Measurements from ENCODE around the gene OR2A7.
"Not testable (repeated sequence)": the region's sequence is repeated elsewhere in the genome, so short reads cannot be mapped to it uniquely, and the experiment has no call there.

OR2A7 gene

DNA sequence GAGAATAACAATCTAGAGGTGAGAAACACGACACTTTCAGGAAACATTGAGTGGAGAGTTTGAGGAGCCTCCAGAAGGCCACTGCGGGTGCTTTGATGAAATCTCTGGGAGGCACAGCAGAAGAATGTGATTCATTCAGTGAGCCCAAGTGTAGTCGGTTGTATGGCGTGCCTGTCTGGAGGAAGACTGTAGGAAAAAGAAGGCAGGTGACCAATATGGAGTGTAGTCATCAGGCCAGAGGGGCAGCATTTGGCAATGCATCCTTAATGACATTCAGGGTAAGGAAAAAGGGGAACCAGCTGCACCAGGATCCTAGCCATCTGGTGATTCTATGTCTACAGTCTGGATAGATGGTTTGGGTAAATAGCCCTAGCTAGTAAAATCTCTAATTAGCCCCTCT, 12.3 kb downstream of the OR2A7 start:
- not testable (repeated sequence) for DNase-seq

DNA sequence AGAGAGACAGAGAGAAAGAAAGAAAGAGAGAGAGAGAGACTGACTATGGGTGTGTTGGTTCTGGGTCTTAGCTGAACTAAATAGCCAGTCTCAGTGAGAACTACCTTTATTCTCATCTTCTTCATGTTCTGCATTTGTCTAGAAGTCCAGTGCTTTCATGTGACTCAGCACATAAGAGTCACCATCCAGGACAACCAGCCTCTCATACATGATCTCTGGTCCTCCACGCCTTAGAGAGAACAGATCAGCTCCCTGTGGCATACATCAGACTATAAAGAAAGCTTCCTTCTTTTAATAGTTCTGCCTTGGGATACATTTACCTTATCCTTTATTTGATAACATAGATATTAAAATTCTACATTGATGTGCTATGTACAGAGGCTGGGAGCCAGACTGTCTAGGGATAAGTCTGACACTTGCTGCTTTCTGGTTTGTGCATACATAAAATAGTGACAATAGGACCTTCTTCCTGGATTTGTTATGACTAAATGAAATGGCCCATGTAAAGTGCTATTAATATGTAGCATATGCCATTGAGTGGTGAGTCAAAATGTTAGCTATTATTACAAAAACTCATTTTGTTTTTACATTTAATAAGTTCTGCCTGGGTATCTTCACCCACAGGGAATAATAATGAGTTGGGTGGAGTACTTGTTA, 16.8 kb downstream of the OR2A7 start:
- not testable (repeated sequence) for DNase-seq

DNA sequence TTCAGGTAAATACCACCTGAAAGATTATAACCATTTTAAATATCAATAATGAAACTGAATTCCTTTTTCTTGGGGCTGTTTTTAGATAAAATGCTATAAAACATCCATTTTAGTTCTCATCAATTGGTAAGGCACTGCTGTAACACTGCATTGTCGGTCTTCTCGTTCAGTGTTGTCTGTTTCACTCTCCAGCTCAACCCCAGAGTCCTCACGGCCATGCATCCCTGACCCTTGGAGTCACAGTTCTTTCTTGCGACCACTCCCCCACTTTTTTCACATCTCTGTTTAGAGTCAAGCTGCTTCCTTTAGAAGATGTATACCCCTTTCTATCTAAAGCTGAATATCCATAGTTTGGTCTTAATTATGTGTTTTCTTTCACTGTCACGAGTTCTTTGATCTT, 17.6 kb downstream of the OR2A7 start:
- not testable (repeated sequence) for DNase-seq

DNA sequence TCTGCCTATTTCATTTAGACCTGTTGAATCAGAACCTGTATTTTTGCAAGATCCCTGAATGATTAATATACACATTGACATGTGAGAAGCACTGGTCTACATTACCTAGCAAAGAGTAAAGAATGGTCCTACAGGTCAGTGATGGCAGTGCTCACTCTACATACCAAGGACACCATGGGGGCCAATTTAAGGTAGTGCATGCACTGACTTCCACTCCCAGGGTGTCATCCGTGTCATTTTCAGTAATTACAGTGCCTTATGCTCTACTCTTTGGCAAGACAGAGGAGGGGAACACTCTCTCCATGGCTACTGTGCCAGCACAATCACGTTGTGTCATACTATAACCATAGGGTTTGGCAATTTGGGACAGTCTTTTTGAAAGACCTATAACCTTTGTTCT, 19.2 kb downstream of the OR2A7 start:
- not testable (repeated sequence) for DNase-seq

DNA sequence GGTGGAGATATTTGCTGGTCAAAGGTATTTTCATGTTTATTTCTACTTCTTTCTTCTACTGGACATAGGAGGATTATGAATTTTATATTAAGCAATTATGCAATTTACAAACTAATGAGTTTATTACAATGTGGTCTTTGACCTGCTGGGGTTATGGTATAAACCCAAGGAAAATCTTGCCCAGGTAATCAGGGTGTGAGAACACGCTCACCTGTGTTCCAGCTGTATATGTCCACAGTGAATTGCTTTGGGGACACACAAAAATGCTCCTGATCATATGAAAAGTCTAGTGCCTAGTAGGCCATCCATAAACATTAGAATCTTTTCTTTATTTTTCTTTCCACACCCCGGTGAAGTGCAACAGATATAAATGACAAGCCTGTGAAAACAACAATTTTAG, 25.2 kb downstream of the OR2A7 start, which contains the start of gene OR2A42:
Gene OR2A42 (minus strand): TSS at position 241 of the 400 bp plus-strand sequence. CDS start 6,762 bp downstream, outside the sequence.
- DNase-seq = not testable (repeated sequence)

DNA sequence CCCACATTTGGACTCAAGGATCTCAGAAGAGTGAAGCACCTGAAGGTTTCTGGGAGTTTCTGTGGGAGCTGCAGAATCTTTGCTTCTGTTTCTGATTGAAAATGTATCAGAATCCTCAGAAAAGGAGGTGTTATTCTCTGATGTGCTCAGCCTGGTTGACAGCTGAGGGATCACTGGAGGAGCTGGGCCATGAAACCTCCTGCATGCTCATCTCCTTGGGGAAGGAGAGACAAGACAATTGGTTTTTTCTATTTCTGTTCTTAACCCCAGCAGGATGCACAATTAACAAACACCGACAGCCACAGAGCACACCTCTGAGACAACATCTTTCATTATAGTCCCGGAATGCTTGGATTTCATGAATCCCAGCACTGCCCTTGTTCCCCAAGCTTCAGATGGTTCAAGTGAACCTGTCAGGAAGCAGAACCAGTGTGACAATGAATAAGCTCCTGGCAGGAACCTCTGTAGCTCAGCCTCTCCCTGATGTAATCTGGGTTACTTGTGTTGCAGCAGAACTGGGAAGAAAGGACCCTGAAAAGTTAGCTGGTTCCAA, 26.0 kb downstream of the OR2A7 start:
- not testable (repeated sequence) for DNase-seq

DNA sequence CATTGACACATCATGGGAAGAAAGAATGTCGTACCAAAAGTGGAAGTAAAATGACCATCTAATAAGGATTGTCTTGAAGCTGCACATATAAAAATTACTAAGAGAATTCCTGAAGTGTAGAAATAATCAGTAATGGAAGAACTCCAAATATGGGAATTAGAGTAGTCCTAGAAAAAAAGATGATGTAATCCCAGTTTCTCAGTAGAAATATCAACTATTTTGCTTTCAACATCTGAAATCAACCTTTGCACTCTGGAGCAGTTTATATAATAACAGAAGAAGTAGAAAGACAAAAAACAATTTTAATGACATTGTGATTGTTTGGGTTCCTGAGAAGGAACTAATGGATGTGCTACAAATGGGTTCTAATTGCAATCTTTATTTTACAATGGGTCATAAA, 31.6 kb downstream of the OR2A7 start:
- not testable (repeated sequence) for DNase-seq

DNA sequence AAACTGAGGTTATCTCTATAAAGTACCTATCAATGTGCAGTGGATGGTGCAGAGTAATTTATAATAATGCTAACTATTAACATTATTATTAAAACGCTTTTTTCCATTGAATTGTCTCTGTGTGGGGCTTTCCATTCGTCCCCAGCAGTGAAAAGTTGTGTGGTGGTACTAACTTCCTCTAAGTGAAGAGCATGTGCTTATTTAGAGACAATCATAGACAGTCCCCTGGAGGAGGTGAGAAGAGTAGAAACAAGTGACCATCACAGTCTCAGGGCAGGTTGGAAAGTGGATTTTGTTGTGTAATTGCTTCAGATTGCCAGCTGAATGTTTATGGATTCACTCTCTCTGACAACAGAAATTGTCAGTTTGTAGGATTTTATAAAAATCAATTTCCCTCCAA, 33.6 kb downstream of the OR2A7 start:
- DNase-seq = not testable (repeated sequence)

DNA sequence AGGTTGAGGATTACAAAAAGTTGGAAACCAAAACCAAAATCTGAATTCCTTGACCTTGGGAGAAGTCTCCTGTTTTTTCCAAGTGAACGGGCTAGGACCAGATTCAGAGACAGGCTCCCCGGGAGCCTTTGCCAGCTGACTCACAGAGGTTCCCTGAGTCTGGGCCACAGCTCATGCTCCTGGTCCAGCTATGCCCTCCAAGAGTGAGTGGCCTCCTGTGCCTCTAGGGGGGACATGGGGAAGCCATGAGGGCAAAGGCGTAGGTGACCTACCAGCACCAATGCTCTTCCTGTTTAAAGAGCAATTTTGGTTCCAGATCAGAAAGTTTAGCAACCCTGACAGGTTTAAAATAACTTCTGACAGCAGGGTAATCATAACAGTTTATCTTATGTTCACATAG, 35.8 kb downstream of the OR2A7 start:
- not testable (repeated sequence) for DNase-seq

DNA sequence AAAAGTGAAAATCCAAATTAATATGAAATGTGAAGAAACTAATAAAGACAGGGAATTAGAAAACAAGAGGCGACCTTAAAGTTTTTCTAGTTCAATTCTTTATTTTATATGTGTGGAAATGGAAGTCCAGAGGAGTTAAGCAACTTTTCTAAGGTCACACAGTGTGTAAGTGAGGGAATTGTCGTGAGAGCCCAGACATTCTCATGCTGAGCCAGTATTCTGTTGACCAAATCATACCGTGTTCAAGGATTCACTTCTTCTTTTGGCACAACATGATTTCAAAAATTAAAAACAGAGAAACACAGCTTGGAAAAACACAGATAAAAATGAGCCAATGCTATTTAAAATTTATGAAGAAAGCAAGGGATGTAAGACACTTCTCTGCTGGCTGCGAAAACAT, 37.7 kb downstream of the OR2A7 start:
- not testable (repeated sequence) for DNase-seq

DNA sequence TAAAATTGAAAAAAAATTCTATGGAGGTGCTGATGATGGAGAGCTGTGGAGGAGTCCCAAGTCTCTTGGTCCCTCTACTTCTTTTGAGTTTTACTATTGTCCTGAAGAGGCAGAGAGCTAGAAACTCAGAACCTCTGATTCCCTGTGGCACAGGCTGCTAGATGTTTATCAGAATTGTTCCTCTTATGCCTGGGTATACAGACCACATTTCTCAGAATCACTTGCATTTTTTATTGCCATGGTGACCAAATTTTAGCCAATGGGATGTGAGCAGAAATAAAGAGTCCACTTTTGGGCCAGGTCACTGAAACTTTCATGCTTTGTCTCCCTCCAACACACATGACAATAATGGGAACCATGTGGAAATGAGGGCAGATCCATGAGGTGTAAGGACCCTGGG, 40.9 kb downstream of the OR2A7 start:
- DNase-seq = not testable (repeated sequence)

DNA sequence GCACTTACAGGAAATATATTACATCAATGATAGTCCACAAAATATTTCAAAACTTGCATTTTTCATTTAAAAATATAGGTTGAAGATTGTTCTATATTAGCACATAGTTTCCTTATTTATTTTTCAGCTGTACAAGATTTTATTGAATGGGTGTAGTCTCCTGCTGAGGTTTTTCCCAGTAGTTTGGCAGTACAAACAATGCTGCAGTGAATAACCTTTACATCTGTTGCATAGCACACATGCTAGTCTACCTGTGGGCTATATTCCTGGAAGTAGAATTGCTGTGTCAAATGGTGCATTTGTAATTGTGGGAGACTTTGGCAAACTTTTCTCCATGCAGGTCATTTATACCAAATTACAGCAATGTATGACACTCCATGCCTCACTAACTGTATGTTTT, 44.1 kb downstream of the OR2A7 start:
- not testable (repeated sequence) for DNase-seq

DNA sequence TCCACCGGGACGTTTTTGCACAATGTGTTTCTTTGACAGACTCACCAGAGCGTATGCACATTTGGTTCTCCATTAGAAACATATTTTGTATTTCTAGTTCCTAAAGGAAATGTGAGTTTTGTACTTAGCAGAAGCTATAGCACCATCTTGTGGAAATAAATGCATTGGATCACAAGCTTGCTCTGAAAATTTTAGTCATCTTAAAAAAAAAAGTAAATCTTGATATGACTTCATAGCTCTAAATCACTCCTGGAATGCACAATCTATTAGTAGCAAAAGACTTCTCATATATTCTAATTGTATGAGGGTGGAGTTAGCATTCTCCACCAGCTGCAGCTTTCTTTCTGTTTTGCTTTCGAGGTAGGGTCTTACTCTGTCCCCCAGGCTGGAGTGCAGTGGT, 45.4 kb downstream of the OR2A7 start:
- not testable (repeated sequence) for DNase-seq

DNA sequence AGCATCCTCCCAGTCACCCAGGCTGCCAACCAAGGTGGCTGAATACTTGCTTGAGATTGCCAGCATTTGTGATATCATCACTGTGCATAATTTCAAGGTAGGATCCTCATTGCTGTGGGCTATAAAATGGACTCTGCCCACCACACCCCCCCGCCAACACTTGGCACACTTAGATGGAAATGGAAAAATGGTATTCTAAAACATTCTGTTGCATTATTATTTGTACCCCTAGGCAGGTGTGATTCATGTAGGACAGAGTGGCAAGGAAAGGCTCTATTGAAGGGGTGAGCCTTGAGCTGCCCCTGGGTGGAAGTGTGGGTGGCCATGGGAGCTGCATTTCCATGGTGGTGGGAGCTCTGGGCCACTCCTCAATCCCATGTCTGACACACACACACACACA, 46.0 kb downstream of the OR2A7 start:
- DNase-seq = not testable (repeated sequence)

DNA sequence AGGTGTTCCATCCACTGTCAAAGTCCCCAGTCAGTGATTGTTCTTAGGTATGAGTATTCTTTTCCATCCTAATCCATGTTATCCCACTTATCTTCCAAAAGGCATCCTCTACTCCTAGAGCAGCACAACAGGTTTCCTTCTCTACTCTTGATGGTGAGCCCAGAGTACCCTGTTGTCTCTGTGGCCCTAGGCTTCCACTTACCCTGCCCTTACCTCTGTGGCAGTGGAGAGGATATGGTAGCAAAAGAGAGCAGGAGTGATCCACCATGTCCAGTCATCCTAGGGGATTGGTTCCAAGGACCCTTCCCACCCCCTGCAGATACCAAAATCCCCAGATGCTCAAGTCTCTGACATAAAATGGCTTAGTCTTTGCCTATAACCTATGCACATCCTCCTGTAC, 47.4 kb downstream of the OR2A7 start:
- not testable (repeated sequence) for DNase-seq
